ENCODE measurements around the gene PTPRN2. TPM values are rescaled to one million over a fixed set of nuclear protein-coding genes. Genes with fewer than 3 reads are reported as not detected.

The PTPRN2 gene
- total RNA-seq, 1 experiment from 2014 or later, result 2.1 TPM

- TF ChIP-seq REST (IDR thresholded peaks at IDR 0.05; ENCODE audit: low read depth) (no peak), ZFX (IDR thresholded peaks at IDR 0.05) (no peak), ATF3 (IDR thresholded peaks at IDR 0.05) (no peak), FOSL1 (IDR thresholded peaks at IDR 0.05; ENCODE audit: low read depth) (no peak), CTCF (IDR thresholded peaks at IDR 0.05 in 2 of 3, conservative IDR thresholded peaks at IDR 0.05 in 1 of 3; ENCODE audit: borderline replicate concordance in 1 of 3, insufficient read depth in 1 of 3, low read depth in 2 of 3, low read length in 2 of 3) (no peak)
Measured at GRCh38 chr7:157981778-157982177, 605.8 kb downstream of the PTPRN2 start (continued).

GRCh38 chr7:157980774-157981173 is 606.8 kb downstream of the PTPRN2 start:
- BruUV-seq (replicated peaks), result no TSS peak
- H3K9me2 ChIP-seq (ENCODE audit: insufficient read depth), result no peaks in the 10 kb centered on the region
- H3K9ac ChIP-seq (ENCODE audit: low read length), result no peak overlapping the region
- no peaks in the 10 kb centered on the region for H3K9me3 ChIP-seq (ENCODE audit: control insufficient read depth in 1 of 2, insufficient read depth in 1 of 2, low read depth in 1 of 2, low read length in 2 of 2)
- H3K79me2 ChIP-seq (ENCODE audit: insufficient read depth, low read length), result no peaks in the 10 kb centered on the region
- no peaks in the 10 kb centered on the region for H3K27me3 ChIP-seq (ENCODE audit: insufficient read depth, low read length)
- ChIA-PET RAD21 (ENCODE audit: low non-redundant PET in 1 of 2, low total read pairs in 2 of 2, uncharacterized antibody in 2 of 2, unreplicated experiment in 2 of 2) (no interaction called here), CTCF (no interaction called here), POLR2A (no interaction called here)
- no peak overlapping the region for H3K4me3 ChIP-seq (replicated peaks in 1 of 2; ENCODE audit: low read depth in 1 of 2, low read length in 2 of 2)
- DNase-seq (ENCODE audit: low read depth, low spot score), result no peak
- H2AFZ ChIP-seq (ENCODE audit: low read depth, low read length, poor library complexity, severe bottlenecking), result no peak overlapping the region
- H3K27ac ChIP-seq (ENCODE audit: low read depth, low read length), result no peak overlapping the region
- no peak overlapping the region for H3K4me2 ChIP-seq (ENCODE audit: low read length)
- no peaks in the 10 kb centered on the region for H4K20me1 ChIP-seq (ENCODE audit: insufficient read depth)
- no peak for ATAC-seq
- no peaks in the 10 kb centered on the region for H3K4me1 ChIP-seq (ENCODE audit: control insufficient read depth in 1 of 2, insufficient read depth in 2 of 2, low read length in 2 of 2)
- no peaks in the 10 kb centered on the region for H3K36me3 ChIP-seq (ENCODE audit: control insufficient read depth in 1 of 2, insufficient read depth in 2 of 2, low read length in 2 of 2)
- intact Hi-C loops (cut with micrococcal nuclease), result no loop called here
- TF ChIP-seq POLR2AphosphoS5 (IDR thresholded peaks at IDR 0.05; ENCODE audit: low read depth, low read length), result no peak
- TF ChIP-seq TCF7L2 (IDR thresholded peaks at IDR 0.05; ENCODE audit: borderline replicate concordance, extremely low read depth, insufficient read depth, insufficient read length), result no peak
- no peak for TF ChIP-seq ATF3 (IDR thresholded peaks at IDR 0.05)
- TF ChIP-seq CEBPB (IDR thresholded peaks at IDR 0.05; ENCODE audit: low read depth), result no peak
- TF ChIP-seq EZH2 (IDR thresholded peaks at IDR 0.05), result no peak
- no peak for TF ChIP-seq ZFX (IDR thresholded peaks at IDR 0.05)
- no peak for TF ChIP-seq CTCF (IDR thresholded peaks at IDR 0.05 in 2 of 3, conservative IDR thresholded peaks at IDR 0.05 in 1 of 3; ENCODE audit: borderline replicate concordance in 1 of 3, insufficient read depth in 1 of 3, low read depth in 2 of 3, low read length in 2 of 3)
- TF ChIP-seq ZNF274 (IDR thresholded peaks at IDR 0.05; ENCODE audit: low read depth, low read length), result no peak
- no peak for TF ChIP-seq RAD21 (IDR thresholded peaks at IDR 0.05; ENCODE audit: low read depth)
- no peak for TF ChIP-seq REST (IDR thresholded peaks at IDR 0.05; ENCODE audit: low read depth)
